SU-DHL-6 (cell line): Measurements from ENCODE around the gene SFI1.

Experiments used
- CTCF ChIP-seq: fragments of 200-600 bp; sonication (generic); IDR thresholded peaks from one replicate; pipeline ENCODE4 v1.5.1; 2017; ENCODE audit warnings: antibody characterized with exemption, mild to moderate bottlenecking, low read length, moderate library complexity; ENCODE audit not compliant: insufficient read depth, poor library complexity, severe bottlenecking
- EZH2phosphoT487 ChIP-seq: fragments of 200-600 bp; sonication (generic), shearing (Covaris generic); conservative IDR thresholded peaks from 2 replicates; pipeline ENCODE4 v1.6.1; 2018; ENCODE audit warnings: mild to moderate bottlenecking, antibody characterized with exemption, low read length, moderate library complexity, mixed read lengths

GRCh38 chr22:31495343-31495742, 993 bp upstream of the SFI1 start:
- TF ChIP-seq CTCF (no peak), EZH2phosphoT487 (no peak)
